ENCODE data around the gene N4BP2. TPM values are rescaled to one million over a fixed set of nuclear protein-coding genes. Genes with fewer than 3 reads are reported as not detected.

N4BP2 gene
- total and polyA plus RNA-seq, 4 experiments from 2014 or later: 14.5 to 16.7 (median 14.9) TPM

- POLR2A ChIA-PET (ENCODE audit: partially characterized antibody): interaction anchor here (1.7 to 27.4 kb wide), 6 partner anchors 8 to 116 kb away, joined by 6 to 1182 read pairs (median 26); no protein-coding TSS in a partner anchor
- Mint-ChIP-seq H3K4me1 (peaks cover 46 to 84% (median 62%) of the 10 kb centered on the region in 4 donors), H3K9me3 (peaks cover 0 to 2% (median 0%) of the 10 kb centered on the region in 8 donors), H3K4me3 (peak overlapping the region; percentile 78 to 96 (median 88)), H3K36me3 (peaks cover 0 to 10% of the 10 kb centered on the region in 2 donors), H3K27me3 (no peaks in the 10 kb centered on the region), H3K27ac (peak overlapping the region; percentile 96 to 100 (median 100))
- Histone ChIP-seq H3K4me3 (ENCODE audit: low read length in 2 of 2) (peak overlapping the region; percentile 12 to 42), H3K36me3 (ENCODE audit: insufficient read depth, low read length) (no peaks in the 10 kb centered on the region), H3K4me1 (ENCODE audit: insufficient read depth, low read length) (peaks cover 59% of the 10 kb centered on the region), H3K9me3 (ENCODE audit: control insufficient read depth in 1 of 2, low read length in 2 of 2) (no peaks in the 10 kb centered on the region), H3K27ac (ENCODE audit: low read depth, low read length) (peak overlapping the region; percentile 99), H3K27me3 (ENCODE audit: insufficient read depth, low read length) (no peaks in the 10 kb centered on the region)
- CTCF ChIA-PET (ENCODE audit: partially characterized antibody): interaction anchor here (0.6 to 2.9 kb wide), 10 partner anchors 10 to 132 kb away, joined by 3 to 23 read pairs (median 4); no protein-coding TSS in a partner anchor
- intact Hi-C loops (cut with micrococcal nuclease): loop anchor here (10.0 kb wide), 3 partner anchors 558 to 1528 kb away; partner anchors contain the start of genes KLF3 and SMIM14
- DNase-seq: no peak
Observed at GRCh38 chr4:40192114-40193015, 135.7 kb downstream of the N4BP2 start.

DNA sequence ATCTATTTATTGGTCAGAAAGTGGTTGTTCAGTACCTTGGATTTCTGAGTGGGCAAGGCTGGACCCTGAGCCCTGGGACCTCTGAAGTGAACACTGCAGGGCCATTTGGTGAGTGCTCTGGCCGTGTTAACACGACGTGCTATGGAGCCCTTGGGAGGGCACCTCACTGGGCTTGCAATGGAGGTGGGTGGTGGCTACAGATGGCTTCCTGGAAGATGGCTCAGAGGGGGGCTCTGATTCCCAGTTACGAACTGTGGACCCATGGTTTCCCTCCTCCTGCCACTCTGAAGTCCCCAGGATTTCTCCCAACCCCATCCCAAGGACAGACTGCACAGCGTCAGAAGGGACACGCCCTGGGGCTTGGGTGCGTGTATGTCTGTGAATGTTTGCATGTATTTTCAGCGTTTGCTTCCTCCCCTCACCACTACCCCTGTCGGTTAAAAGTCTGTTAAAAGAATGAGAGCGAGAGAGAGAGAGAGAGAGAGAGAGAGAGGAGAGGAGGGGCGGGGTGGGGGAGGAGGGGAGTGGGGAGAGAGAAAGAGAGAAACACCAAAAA is 136.4 kb downstream of the N4BP2 start:
- CTCF ChIA-PET (ENCODE audit: partially characterized antibody): interaction anchor here (0.9 to 1.8 kb wide), 4 partner anchors 14 to 119 kb away, joined by 3 to 13 read pairs (median 4); no protein-coding TSS in a partner anchor
- peak overlapping the region; percentile 99 for H3K27ac ChIP-seq (ENCODE audit: low read depth, low read length)
- H3K27me3 Mint-ChIP-seq: no peaks in the 10 kb centered on the region

DNA sequence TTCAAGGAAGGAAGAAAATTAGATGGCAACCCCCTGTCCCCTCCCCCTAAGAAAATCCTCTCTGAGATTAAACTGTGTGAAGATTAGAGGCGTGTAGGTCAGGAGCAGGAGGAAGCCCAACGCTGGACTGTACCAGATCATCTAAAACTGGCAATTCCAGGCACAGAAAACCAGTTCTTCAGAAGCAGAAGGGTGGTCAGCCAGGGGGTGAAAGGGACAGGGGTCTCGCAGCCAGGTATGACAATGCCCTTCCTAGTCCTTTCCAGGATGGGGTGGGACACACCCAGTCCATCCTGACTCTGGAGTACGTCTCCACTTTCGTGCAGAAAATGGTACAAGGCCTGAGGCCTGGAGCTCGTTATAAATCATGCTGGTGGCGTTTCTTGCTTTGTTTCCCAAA is 136.9 kb downstream of the N4BP2 start:
- Mint-ChIP-seq H3K27ac (peak overlapping the region; percentile 96 to 100 (median 100)), H3K36me3 (peaks cover 9 to 22% of the 10 kb centered on the region in 2 donors), H3K27me3 (no peaks in the 10 kb centered on the region), H3K4me3 (peak overlapping the region; percentile 78 to 96 (median 88)), H3K4me1 (peaks cover 40 to 86% (median 56%) of the 10 kb centered on the region in 4 donors), H3K9me3 (peaks cover 0 to 5% (median 0%) of the 10 kb centered on the region in 8 donors)
- ChIA-PET POLR2A (ENCODE audit: partially characterized antibody) (interaction anchor here (1.7 to 27.4 kb wide), 5 partner anchors 15 to 123 kb away, joined by 5 to 1182 read pairs (median 179); no protein-coding TSS in a partner anchor), CTCF (ENCODE audit: partially characterized antibody) (interaction anchor here (0.9 to 7.7 kb wide), 4 partner anchors 35 to 124 kb away, joined by 3 to 115 read pairs (median 62); no protein-coding TSS in a partner anchor)
- H3K4me3 ChIP-seq (ENCODE audit: low read length in 2 of 2): peak overlapping the region in 1 of 2 donors; percentile 36
- H3K4me1 ChIP-seq (ENCODE audit: insufficient read depth, low read length): peaks cover 50% of the 10 kb centered on the region
- no peak for DNase-seq
- H3K9me3 ChIP-seq (ENCODE audit: control insufficient read depth in 1 of 2, low read length in 2 of 2): no peaks in the 10 kb centered on the region
- peak overlapping the region; percentile 99 for H3K27ac ChIP-seq (ENCODE audit: low read depth, low read length)
- H3K27me3 ChIP-seq (ENCODE audit: insufficient read depth, low read length): no peaks in the 10 kb centered on the region
- intact Hi-C loops (cut with micrococcal nuclease): loop anchor here (10.0 kb wide), 3 partner anchors 559 to 1529 kb away; partner anchors contain the start of genes KLF3 and SMIM14
- H3K36me3 ChIP-seq (ENCODE audit: insufficient read depth, low read length): no peaks in the 10 kb centered on the region

More for the DNA sequence above, 136.4 kb downstream of the N4BP2 start:
- no peaks in the 10 kb centered on the region for H3K9me3 ChIP-seq (ENCODE audit: control insufficient read depth in 1 of 2, low read length in 2 of 2)
- H3K4me3 ChIP-seq (ENCODE audit: low read length in 2 of 2): peak overlapping the region; percentile 12 to 42
- Mint-ChIP-seq H3K4me3 (peak overlapping the region; percentile 78 to 96 (median 88)), H3K27ac (peak overlapping the region; percentile 96 to 100 (median 100)), H3K36me3 (peaks cover 4 to 17% of the 10 kb centered on the region in 2 donors), H3K9me3 (peaks cover 0 to 3% (median 0%) of the 10 kb centered on the region in 8 donors), H3K4me1 (peaks cover 40 to 84% (median 56%) of the 10 kb centered on the region in 4 donors)
- no peaks in the 10 kb centered on the region for H3K36me3 ChIP-seq (ENCODE audit: insufficient read depth, low read length)
- POLR2A ChIA-PET (ENCODE audit: partially characterized antibody): interaction anchor here (1.7 to 27.4 kb wide), 8 partner anchors 7 to 124 kb away, joined by 5 to 1182 read pairs (median 26); no protein-coding TSS in a partner anchor
- no peaks in the 10 kb centered on the region for H3K27me3 ChIP-seq (ENCODE audit: insufficient read depth, low read length)
- peaks cover 52% of the 10 kb centered on the region for H3K4me1 ChIP-seq (ENCODE audit: insufficient read depth, low read length)
- intact Hi-C loops (cut with micrococcal nuclease): loop anchor here (10.0 kb wide), 3 partner anchors 558 to 1528 kb away; partner anchors contain the start of genes KLF3 and SMIM14
- DNase-seq: peak in 4 of 5 donors; percentile 53 to 62 (median 57)

DNA sequence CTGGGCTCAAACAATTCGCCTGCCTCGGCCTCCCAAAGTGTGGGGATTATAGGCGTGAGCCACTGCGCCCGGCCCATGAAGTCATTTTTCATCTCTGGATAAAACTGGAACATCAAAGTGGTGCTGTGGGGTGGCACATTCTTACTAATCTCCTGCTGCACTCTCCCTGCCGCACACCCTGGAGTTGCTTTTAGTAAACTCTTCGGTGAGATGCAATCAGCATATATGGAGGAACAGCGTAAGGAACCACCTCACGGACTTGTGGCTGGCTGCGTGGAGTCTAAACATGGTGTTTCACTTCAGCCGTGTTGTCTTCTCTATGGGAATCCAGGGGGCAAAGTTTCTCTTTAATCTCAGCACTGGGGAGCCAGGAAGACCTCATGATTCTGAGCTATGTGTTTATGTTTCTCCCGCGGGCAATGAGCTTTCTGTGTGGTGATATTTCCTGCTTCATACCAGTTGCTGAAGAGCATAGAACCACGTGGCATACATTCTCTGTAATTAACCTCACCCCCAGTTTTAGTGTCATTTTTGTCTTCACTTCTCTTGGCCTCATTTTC is 138.0 kb downstream of the N4BP2 start:
- H3K9me3 Mint-ChIP-seq: peaks cover 0 to 5% (median 0%) of the 10 kb centered on the region in 8 donors
- POLR2A ChIA-PET (ENCODE audit: partially characterized antibody): interaction anchor here (0.9 to 27.4 kb wide), 20 partner anchors 9 to 138 kb away, joined by 3 to 1182 read pairs (median 6); partner anchors contain the start of gene N4BP2
- CTCF ChIA-PET (ENCODE audit: partially characterized antibody): interaction anchor here (0.6 to 7.7 kb wide), 12 partner anchors 10 to 122 kb away, joined by 3 to 115 read pairs (median 10); no protein-coding TSS in a partner anchor
- H3K9me3 ChIP-seq (ENCODE audit: control insufficient read depth in 1 of 2, low read length in 2 of 2): no peaks in the 10 kb centered on the region
- peak; percentile 73 to 81 (median 77) for DNase-seq
- H3K27ac ChIP-seq (ENCODE audit: low read depth, low read length): peak overlapping the region; percentile 99
- H3K36me3 ChIP-seq (ENCODE audit: insufficient read depth, low read length): no peaks in the 10 kb centered on the region
- H3K27me3 ChIP-seq (ENCODE audit: insufficient read depth, low read length): no peaks in the 10 kb centered on the region
- intact Hi-C loops (cut with micrococcal nuclease): loop anchor here (5.0 to 10.0 kb wide), 4 partner anchors 497 to 1530 kb away; partner anchors contain the start of genes KLF3, SMIM14 and UBE2K
- peak overlapping the region; percentile 13 to 84 for H3K4me3 ChIP-seq (ENCODE audit: low read length in 2 of 2)
- peaks cover 50% of the 10 kb centered on the region for H3K4me1 ChIP-seq (ENCODE audit: insufficient read depth, low read length)
- H3K27ac Mint-ChIP-seq: peak overlapping the region; percentile 98 to 100 (median 100)
- H3K4me1 Mint-ChIP-seq: peaks cover 36 to 85% (median 52%) of the 10 kb centered on the region in 4 donors
- peaks cover 12 to 33% of the 10 kb centered on the region in 2 donors for H3K36me3 Mint-ChIP-seq
- H3K4me3 Mint-ChIP-seq: peak overlapping the region; percentile 95 to 100 (median 98)
- H3K27me3 Mint-ChIP-seq: no peaks in the 10 kb centered on the region

- Histone ChIP-seq H3K4me3 (ENCODE audit: low read length in 2 of 2) (peak overlapping the region; percentile 84 to 98), H3K27ac (ENCODE audit: low read depth, low read length) (peak overlapping the region; percentile 99), H3K36me3 (ENCODE audit: insufficient read depth, low read length) (no peaks in the 10 kb centered on the region), H3K4me1 (ENCODE audit: insufficient read depth, low read length) (peaks cover 43% of the 10 kb centered on the region), H3K9me3 (ENCODE audit: control insufficient read depth in 1 of 2, low read length in 2 of 2) (no peaks in the 10 kb centered on the region), H3K27me3 (ENCODE audit: insufficient read depth, low read length) (no peaks in the 10 kb centered on the region)
- peaks cover 33 to 85% (median 46%) of the 10 kb centered on the region in 4 donors for H3K4me1 Mint-ChIP-seq
- H3K36me3 Mint-ChIP-seq: peaks cover 13 to 41% of the 10 kb centered on the region in 2 donors
- H3K9me3 Mint-ChIP-seq: peaks cover 0 to 5% (median 0%) of the 10 kb centered on the region in 8 donors
- peak overlapping the region; percentile 98 to 100 (median 100) for H3K27ac Mint-ChIP-seq
- H3K4me3 Mint-ChIP-seq: peak overlapping the region; percentile 95 to 100 (median 98)
- intact Hi-C loops (cut with micrococcal nuclease): loop anchor here (5.0 to 10.0 kb wide), 4 partner anchors 498 to 1531 kb away; partner anchors contain the start of genes KLF3, SMIM14 and UBE2K
- no peak for DNase-seq
- ChIA-PET CTCF (ENCODE audit: partially characterized antibody) (interaction anchor here (1.1 to 7.7 kb wide), 12 partner anchors 9 to 122 kb away, joined by 3 to 115 read pairs (median 10); no protein-coding TSS in a partner anchor), POLR2A (ENCODE audit: partially characterized antibody) (interaction anchor here (0.6 to 27.4 kb wide), 24 partner anchors 9 to 139 kb away, joined by 3 to 1182 read pairs (median 6); partner anchors contain the start of gene N4BP2)
- no peaks in the 10 kb centered on the region for H3K27me3 Mint-ChIP-seq
Observed at GRCh38 chr4:40195182-40196177, 138.8 kb downstream of the N4BP2 start.

All from CD4-positive, alpha-beta memory T cell (primary cell).